Activated CD4-positive, alpha-beta T cell treated with anti-CD3 and anti-CD28 coated beads, Interleukin-2, Interleukin-4, amounts not matched to agents 100 ng/mL and 50 ng/mL, durations not matched to agents 16 hours and 8 hours (primary cell): ENCODE results near the gene SMAD7.

ENCODE experiments used
- DNase-seq: peaks from one replicate; pipeline ENCODE4 v3.0.0-alpha.2; 2020; ENCODE audit warnings: low spot score

The SMAD7 gene

DNA sequence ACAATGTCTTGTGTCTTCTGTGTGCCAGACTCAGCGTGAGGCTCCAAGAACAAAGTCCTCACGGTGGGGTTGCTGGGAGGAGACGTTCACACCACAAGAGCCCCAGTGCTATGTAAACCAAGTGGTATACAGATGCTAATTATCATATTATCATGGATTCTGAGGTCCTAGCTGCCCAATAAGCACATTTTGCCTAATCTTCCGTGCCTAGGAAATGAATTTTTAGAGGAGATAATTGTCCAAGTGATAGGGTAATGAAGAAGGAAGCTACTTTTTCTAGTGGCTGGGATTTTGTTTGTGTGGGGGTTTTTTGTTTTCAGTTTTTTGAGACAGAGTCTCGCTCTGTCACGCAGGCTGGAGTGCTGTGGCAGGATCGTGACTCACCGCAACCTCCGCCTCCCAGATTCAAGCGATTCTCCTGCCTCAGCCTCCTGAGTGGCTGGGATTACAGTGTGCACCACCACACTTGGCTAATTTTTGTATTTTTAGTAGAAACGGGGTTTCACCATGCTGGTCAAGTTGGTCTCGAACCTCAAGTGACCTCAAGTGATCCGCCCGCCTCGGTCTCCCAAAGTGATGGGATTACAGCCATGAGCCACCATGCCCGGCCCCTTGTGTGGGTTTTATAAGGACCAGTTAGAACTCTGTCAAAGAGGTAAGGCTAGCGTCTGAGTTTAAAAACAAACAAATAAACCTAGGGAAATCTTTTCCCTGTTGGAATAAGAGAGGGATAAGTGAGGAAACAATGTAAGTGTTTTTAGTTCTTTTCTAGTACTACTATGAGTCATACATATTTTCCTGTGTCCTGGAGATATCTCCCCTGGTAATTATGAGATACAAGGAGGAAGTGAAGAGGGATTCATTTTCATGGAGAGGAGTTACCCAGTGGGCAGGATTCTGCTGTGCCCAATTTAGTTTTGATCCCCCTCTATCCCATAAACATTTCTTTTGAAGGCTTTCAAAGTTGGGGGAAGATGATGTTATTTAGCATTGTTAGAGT, 9.5 kb upstream of the SMAD7 start:
- DNase-seq = no peak

DNA sequence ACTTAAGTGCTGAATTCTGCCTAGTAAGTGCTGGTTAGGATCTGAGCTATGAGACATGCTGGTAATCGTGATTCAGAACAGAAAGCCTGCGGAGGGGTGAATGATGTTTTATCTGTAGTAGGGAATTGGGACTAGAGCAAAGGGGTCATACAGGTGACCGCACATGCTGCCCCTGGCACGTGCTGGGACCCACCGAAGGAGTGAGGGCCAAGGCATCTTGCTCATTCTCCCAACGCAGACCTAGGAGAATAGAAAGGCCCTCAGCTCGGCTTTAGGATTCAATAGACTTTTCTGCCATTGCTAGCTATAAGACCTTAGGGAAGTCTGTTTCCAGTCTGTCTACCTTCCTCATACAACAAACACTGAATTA, 8.8 kb upstream of the SMAD7 start:
- no peak for DNase-seq

DNA sequence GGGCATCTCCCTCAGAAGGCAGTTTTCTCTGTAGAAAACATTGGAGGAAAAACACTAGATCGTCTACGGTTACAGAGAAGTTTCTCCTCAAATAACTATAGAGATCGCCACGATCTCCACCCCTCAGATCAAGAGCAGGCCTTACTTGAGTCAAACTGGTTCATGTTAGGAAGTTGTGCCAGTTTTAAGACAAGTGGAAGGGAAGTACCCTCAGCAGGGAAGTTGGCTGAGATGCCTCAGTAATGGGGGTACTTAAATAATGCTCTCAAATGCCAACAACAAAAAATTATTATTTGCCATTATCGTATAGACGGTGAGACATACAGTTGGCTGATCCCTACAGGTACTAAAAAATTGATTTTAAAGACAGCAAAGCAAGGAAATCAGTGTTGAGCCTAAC, 8.2 kb upstream of the SMAD7 start:
- no peak for DNase-seq

DNA sequence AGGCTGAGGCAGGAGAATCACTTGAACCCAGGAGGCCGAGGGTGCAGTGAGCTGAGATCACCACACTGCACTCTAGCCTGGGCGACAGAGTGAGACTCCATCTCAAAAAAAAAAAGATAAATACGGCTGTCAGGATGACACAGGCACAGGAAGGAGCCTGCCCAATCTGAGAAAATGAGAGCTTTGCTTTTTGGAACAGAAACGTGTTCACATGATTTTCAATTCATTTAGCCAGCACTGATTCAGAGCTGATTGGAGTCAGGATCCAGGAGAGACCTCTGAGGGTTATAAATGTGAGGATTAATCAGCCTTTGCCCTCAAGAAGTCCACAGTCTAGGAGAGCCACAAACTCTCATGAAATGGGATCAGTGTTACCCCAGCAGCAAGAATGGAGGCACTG, 6.9 kb upstream of the SMAD7 start:
- DNase-seq = no peak

DNA sequence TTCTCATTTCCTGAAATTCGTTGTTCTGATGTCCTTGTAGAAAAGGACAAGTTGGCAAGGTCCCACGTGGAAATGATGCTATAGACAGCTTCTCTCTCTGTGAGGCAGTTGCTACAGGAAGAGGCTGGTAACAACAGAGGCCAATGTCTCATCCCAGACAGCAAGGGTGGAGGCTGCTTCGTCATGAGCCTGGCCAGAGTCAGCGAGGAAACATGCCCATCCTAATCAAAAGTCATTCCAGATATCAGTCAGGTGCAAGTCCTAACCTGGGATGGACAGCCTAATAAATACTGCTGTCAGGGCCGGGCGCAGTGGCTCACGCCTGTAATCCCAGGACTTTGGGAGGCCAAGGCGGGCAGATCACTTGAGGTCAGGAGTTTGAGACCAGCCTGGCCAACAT, 6.4 kb upstream of the SMAD7 start:
- no peak for DNase-seq

DNA sequence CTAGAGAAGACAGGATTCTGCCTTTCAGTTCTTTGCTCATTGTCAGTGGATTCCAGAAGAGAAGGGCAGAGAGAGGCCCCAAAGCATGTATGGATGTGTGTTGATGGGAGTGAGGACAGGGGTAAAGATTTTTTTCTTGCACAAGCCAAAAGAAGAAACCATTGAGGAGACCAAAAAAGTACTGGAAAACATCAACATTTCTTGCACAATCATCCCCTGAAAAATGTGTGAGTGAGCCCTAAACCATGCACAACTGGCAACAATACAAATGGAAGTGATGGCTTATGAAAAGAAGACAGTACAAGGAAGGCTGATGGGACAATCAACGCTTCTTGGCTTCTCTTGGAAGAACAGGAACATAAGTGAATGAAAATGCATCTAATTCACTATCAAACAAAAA, 5.6 kb upstream of the SMAD7 start:
- no peak for DNase-seq

DNA sequence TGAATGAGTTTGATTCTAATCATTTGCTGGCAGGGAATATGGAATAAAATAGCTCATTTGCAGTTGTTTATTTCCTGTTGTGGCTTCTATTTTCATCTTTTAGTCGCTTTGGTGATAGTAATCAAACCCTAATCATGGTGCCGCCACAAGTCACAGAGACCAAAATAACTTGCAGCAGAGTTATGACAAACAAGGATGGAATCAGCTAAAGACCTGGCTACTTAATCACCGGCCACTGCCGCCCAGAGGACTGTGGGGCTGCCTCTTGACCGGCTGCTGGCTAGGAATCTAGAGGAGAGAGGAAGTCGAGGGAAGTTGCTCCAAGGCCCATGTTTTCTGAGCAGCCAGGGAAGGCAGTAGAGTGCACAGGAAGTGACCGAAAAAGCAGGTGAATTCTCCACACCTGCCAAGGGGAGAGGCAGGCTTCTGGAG, 5.1 kb upstream of the SMAD7 start:
- DNase-seq = no peak

DNA sequence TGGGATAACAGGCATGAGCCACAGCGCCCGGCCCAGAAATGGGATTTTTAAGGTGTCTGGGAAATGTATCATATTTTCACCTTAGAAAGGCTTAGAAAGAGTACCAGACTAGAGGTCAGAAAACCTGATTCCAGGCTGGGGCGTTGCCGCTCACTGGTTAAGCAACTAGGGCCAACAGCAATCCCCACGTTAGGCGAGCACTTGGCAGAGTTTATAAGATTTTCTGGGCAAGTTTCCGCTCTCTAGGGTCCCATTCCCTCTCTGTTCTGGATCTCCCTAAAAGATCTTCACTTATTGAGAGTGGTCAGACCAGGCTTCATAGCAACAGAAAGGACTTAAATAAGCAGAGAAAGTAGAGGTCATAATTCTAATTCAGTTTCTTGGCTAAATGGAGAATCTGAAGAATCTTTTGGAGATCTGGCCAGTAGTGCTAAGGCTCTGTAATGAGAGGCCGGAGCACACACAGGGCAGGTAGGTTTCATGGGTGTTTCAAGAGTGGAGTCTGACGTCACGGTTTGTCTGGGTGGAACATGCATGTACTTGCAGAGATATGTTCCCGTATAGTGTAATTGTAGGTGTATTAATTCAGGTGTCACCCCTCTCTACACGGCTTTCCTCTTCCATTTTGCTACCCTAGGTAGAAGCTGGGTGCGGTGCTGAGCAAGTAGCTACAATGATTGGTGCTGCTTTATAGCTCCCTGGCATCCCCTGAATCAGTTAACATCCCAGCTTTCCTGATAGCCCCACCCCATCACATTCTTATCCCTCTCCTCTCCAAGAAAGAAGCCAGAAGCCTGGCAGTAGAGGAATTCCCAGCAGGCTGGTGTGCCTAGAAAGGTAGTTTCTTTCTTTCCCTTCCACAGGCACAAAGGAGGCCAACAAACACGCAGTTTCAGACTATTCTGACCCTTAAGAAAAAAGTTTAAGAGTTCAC, 4.4 kb upstream of the SMAD7 start:
- DNase-seq = no peak

DNA sequence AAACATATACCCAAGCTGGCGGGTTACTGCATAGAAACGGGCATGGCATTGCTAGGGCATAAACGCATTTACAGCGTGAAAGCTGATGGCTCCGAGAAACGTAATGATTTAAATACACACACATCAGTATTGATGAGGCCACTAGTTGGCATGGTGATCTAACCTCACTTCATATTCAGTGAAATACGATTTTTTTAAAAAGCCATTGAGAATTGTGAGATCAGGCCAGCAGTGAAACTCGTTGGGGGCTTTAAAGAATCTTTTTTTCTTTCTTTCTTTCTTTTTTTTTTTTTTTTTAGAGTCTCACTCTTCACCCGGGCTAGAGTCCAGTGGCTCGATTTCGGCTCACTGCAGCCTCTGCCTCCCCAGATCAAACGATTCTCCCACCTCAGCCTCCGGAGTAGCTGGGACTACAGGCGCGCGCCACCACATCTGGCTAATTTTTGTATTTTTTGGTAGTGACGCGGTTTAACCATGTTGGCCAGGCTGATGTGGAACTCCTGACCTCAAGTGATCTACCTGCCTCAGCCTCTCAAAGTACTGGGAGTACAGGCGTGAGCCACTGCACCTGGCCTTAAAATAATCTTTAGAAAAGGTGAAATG, 2.4 kb upstream of the SMAD7 start:
- no peak for DNase-seq

DNA sequence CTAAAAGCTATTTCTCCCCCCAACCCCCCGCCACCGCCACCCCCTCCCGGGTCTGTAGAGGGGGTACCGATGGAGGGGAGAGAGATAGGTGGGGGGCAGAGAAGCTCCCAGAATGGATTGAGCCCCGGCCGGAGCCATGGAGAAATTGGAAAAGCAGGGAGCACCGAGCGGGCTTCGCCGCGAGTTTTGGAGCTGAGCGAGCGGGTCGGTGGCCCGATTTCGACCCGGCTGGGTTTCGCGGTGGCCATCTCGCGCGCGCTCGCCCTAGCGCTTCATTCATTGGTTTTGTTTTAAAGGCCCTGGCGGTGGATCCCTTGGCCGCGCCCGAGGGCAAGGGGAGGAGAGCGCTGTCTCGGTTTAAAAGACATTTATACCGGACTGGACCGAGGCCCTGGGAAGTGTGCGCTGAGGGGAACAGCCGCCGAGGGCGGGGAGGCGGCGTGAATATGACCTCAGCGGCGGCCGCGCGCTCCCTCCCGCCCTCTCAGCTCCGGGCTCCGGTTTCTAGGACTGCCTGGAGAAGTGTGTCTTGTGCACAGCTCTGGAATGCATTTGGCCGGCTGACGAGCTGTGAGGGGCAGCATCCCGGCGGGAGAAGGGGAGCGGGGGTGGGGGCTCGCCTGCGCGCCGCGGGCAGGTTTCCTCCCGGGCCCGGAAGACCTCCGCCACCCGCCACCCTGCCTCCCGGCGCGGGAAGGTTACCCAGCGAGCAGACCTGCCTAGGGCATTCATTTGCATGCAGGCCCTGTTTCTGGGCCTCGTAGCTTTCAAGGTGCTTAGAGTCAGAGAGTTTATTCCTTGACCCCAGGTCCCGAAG, 1.7 kb upstream of the SMAD7 start:
- no peak for DNase-seq

DNA sequence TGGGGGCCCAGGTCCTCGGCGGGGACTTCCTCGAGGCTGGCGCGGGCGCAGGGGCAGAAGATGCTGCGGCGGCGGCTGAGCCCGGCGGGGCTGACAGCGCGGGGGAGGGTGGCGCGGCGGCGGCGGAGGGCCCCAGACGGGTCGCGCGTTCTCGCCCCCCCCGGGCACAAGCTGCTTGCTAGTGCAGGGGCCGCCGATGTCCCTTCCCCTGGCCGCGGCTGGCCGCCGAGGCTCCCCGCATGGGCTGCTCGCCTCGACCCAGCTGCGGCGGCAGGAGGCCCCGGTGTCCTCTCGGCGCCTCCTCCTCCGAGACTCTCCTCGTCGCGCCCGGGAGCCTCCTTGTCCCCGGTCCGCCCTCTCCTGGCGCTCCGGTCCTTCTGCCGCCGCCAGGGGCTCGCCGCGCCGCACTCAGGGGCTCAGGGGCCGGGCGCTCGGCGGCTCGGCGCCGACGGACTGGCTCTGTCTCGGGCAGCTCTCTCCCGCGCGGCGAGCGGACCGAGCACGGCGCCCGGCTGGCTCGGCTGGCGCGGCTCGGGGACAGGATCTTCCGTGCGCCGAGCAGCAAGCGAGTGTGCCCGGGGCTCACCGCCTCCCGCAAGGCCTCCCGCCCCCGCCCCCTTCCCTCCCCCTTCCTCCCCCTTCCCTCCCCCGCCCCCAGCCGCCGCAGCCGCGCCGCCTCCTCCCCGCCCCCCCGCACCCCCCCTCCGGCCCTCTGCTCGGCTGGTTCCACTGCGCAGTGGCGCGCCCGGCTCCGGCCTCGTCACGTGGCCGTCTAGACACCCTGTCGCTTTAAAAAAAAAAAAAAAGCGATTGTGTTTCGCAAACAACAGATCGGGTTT, 902 bp upstream of the SMAD7 start:
- peak; percentile 75 for DNase-seq

DNA sequence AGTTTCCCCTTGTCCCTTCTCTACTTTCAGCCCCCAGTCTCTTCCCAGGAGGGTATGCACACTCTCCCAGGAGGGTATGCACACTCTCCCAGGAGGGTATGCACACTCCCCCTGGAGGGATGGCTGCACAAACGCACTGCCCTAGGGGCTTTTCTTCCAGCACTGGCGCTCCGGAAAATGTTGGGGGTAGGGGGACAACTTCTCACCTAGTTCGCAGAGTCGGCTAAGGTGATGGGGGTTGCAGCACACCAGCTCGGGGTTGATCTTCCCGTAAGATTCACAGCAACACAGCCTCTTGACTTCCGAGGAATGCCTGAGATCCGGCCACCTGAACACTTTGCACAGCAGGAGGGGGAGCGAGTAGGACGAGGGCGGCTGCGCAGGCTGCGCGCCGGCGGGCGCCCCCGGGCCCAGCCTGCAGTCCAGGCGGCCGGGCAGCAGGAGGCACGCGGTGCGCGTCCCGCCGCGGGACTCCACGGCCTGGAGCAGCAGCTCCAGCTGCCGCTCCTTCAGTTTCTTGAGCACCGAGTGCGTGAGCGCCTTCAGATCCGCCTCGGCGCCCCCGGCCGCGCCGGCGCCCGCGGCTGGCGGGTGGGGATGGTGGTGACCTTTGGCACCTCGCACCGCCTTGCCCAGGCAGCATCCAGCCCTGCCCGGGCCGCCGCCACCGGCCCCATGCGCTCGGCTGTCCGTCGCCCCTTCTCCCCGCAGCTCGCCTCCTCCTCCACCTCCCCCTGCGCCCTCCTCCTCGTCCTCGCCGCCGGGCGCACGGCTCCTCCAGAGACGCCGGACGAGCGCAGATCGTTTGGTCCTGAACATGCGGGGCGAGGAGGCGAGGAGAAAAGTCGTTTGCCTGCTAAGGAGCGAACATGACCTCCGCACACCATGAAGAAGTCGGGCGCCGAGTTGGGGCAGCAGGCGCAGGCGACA, 894 bp downstream of the SMAD7 start:
- no peak for DNase-seq

DNA sequence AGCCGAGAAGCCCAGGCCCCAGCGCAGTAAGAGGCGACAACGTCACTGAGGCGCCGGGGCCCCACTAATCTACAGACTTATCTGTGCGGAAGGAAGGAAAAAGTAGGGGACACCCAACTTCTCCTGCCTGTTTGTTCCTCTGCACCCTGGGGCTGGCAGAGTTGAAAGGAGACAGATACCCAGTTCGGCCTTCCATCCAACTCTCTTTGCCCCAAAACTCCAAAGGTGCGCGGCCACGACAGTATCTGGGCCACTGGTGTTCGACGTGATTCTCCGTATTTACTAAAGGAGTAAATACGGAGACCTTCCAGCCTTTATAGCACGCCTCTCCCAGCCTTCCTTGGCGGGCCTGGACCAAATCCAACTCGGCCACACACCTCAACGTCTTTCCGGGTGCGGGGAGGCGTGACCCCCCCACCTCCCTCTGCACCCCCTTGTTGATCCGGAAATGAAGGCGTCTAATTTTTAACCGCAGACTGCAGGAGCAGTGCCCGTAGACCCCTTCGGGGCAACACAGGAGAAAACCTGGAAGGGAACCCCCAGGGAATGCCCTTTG, 1.6 kb downstream of the SMAD7 start:
- DNase-seq = no peak

DNA sequence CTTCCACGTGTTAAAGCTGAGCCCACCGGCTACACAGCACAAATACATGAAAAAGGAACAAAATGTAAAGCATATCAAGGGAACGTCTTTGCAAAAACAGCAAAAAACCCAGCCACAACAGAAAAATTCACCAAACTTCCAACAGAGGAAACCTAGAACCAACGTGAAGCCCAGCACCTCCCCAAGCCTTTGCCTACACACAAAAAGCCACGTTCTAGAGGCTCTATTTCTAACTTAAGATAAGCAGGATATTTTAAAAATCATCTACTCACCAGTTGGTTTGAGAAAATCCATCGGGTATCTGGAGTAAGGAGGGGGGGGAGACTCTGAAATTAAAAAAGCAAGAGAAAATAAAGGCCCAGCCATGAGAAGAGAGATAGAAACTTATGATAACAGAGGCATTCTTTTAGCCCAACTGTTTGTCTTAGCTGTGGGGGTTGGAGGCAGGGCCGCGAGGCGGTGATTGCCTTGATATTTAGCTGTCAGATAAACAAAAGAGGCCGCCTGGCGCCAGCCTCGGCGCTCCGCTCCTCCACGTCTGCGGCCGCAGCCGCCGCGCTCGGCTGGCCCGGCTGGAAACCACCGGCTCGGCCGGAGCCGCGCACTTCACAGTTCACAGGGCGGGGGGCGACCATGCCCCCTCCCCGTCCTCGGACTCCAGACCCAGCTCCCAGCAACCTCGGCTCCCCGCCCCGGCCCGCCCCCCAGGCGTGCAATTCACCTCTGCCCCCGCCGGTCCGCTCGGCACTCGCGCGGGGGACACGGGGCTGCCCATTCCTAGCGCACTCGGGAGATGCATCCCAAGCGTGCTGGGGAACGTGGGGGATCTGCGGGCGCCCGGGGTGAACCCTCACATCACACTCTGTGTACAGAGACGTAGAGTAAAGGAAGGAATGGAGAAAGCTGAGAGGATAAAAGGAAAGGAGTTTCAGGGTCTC, 2.4 kb downstream of the SMAD7 start:
- peak; percentile 31 for DNase-seq

DNA sequence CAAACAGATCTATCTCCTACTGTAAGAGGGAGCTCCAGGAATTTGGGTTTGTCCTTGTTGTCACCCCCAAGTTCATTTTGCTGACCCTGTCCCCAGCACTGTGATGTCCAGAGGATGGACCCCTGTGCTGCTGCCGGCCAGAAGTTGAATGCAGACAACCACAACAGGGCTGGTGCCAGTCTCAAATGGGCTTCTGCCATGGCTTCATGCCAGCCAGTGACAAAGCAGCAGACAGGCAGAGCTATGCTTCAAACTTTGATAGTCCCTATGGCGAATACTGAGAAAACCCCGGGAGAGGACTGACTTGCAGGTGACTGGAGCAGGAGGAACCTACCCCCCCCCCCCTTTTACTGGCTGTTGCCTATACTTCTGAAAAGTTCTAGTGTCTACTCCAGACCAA, 3.2 kb downstream of the SMAD7 start:
- no peak for DNase-seq

DNA sequence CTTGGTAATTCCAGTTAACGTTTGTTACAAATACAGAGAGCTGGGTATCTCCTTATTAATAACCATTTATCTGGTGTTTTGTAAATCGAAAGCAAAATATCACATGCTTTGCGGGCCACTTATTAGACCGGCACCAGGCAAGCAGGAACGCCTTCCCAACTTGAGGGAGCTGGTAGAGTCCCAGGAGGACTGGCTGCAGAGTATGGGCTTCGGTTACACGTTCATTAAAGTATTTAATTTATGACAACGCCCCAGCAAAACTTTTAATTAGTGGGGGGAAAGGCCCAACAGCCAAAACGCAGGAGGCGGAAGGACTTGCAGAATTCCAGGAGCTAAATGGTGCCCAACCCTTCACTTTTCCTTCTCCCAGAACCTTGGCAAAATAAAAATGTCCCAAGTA, 3.7 kb downstream of the SMAD7 start:
- no peak for DNase-seq

DNA sequence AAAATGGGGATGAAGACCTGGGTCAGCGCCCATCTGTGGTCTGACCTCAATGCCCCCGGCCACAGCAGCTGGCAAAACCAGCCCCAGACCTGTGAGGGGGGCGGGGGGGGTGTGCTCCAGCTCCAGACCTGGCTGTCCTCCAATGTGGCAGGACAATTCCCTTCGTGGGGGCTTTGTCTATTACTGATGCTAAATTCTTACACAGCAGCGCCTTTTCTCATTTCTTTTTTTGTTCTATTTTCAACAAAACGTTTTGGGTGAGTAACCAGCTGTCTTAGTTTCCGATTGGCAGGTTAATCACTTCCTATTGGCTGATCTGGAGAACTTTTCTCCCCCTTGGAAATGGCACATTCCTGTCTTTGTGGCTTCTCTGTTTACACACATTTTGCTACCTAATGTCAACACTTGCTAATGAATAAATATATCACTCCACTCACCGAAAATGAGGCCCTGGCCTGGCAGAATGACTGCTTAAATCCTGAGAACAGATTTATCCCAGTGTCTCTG, 4.4 kb downstream of the SMAD7 start:
- DNase-seq = no peak

DNA sequence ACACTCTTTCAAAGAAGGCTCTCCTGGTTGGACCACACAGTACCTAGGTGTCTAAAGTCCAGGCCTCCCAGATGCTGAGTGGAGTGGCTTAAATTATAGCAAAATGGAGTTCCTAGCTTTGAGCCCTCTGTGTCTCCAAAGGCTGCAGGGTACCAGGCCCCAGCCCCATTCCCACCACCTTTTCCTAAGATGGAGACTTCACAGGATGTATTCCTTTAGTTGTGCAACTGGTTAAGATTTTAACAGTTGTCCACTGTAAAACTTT, 4.9 kb downstream of the SMAD7 start:
- DNase-seq = no peak
